NB4 (cell line): ENCODE data around the gene MRPL14.

ENCODE experiments used
- DNase-seq: peaks from one replicate; pipeline ENCODE4 v3.0.0; 2010; ENCODE audit warnings: low read depth
- H3K4me3 ChIP-seq: one replicate; pipeline ENCODE4 v1.5.1; 2011; ENCODE audit warnings: mild to moderate bottlenecking, low read depth, low read length, moderate library complexity
- CTCF ChIP-seq: IDR thresholded peaks from one replicate; pipeline ENCODE4 v1.5.1; 2012; ENCODE audit warnings: low read depth, low read length
- MYC ChIP-seq: IDR thresholded peaks from 2 replicates; pipeline ENCODE4 v1.6.1; 2011; ENCODE audit warnings: low read depth, low read length
- POLR2A ChIP-seq: IDR thresholded peaks from 2 replicates; pipeline ENCODE4 v1.6.1; 2011; ENCODE audit warnings: mild to moderate bottlenecking; ENCODE audit not compliant: insufficient read length; ENCODE audit errors: extremely low read depth
- TF ChIP-seq, protein P1 (sequence below): IDR thresholded peaks from 2 replicates; pipeline ENCODE4 v1.6.1; 2011; ENCODE audit warnings: low read depth, low read length

MRPL14 gene

DNA sequence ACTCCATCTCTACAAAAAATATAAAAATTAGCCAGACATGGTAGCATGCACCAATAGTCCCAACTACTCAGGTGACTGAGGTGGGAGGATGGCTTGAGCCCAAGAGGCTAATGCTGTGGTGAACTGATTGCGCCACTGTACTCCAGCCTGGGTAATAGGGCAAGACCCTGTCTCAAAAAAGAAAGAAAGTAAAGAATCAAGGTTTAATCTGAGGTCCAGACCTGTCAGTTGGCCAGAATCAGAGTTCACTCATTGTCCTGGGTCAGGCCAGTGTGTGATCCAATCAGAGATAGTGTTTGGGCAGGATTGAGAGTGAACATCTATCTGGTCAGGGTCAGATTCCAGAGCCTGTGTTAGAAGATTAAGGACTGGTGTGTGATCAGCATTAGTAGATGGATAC lies 15.6 kb upstream of the MRPL14 start:
- no peak overlapping the region for H3K4me3 ChIP-seq
- no peak for DNase-seq
- TF ChIP-seq POLR2A = no peak
- TF ChIP-seq MYC = no peak
- TF ChIP-seq CTCF = no peak
- TF ChIP-seq, protein P1, sequence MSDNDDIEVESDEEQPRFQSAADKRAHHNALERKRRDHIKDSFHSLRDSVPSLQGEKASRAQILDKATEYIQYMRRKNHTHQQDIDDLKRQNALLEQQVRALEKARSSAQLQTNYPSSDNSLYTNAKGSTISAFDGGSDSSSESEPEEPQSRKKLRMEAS = no peak

DNA sequence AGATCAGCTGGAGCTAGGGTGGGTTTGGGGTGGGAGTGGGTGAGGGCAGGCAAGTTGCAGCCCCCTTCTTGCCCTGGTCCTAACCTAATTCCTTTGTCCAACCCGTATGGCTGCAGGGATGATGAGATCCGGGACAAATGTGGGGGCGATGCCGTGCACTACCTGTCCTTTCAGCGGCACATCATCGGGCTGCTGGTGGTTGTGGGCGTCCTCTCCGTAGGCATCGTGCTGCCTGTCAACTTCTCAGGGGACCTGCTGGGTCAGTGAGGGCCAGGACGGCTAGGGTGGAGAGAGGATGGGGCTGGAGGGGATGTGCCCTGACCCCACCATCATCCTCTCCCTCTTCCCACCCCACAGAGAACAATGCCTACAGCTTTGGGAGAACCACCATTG lies 12.1 kb upstream of the MRPL14 start:
- no peak overlapping the region for H3K4me3 ChIP-seq
- DNase-seq = no peak
- no peak for TF ChIP-seq POLR2A
- TF ChIP-seq MYC = no peak

- no peak overlapping the region for H3K4me3 ChIP-seq
- TF ChIP-seq, protein P1 = no peak
- TF ChIP-seq CTCF (no peak), POLR2A (no peak), MYC (no peak)
- DNase-seq = no peak
Measured at GRCh38 chr6:44138717-44139350, 11.6 kb upstream of the MRPL14 start.

DNA sequence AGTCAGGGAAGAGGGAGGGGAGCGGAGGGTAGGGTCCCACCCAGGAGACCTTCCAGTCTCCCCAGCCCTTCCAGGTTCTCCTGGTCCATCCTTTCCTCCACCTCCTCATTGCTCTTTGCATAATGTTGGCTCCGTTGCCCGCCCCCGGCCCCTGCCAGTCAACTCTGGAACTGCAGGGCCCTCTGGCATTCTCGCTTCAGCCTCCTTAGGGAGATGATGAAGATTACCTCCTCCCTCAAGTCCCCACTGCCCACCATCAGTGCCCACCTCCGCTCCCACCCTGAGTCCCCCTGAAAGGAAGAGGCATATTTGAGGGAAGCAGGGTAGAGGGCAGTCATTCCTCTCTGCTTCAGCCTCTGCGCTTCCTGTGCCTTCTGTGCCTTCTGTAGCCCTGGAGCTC lies 8.6 kb upstream of the MRPL14 start:
- TF ChIP-seq MYC (no peak), CTCF (peak; percentile 6), POLR2A (no peak)
- no peak for DNase-seq
- no peak overlapping the region for H3K4me3 ChIP-seq

- no peak for DNase-seq
- H3K4me3 ChIP-seq = no peak overlapping the region
- TF ChIP-seq MYC (no peak), POLR2A (no peak), CTCF (no peak)
- TF ChIP-seq, protein P1 = no peak
Measured at GRCh38 chr6:44135173-44135758, 8.0 kb upstream of the MRPL14 start.

GRCh38 chr6:44133981-44134711 lies 6.9 kb upstream of the MRPL14 start:
- DNase-seq = no peak
- no peak overlapping the region for H3K4me3 ChIP-seq
- TF ChIP-seq POLR2A (no peak), MYC (no peak), CTCF (no peak)
- TF ChIP-seq, protein P1 = no peak
